Stimulated activated CD4-positive, alpha-beta T cell treated with anti-CD3 and anti-CD28 coated beads, Interleukin-15, amount 100 ng/mL, for 24 hours (primary cell): ENCODE measurements around the gene PALB2.

Experiments
- DNase-seq: peaks from one replicate; pipeline ENCODE4 v3.0.0-alpha.2; 2020

PALB2 gene

DNA sequence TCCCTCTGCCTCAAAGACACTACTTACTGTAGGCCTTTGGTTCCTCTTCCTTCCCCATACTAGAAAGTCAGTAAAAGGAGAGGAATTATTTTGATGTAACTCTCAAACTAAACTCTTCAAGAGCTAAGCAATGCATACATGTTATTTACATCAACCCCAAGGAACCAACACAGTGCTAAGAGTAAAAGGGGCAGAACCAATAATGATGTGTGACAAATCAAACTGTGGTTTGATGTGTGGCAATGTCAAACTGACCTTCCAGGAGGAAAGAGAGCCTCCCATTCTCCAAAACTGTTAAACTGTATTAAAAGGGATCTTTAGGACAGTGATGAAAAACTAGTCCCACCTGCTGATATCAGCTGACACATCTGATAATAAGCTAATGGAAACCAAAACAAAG lies 60.7 kb downstream of the PALB2 start:
- DNase-seq, result no peak

DNA sequence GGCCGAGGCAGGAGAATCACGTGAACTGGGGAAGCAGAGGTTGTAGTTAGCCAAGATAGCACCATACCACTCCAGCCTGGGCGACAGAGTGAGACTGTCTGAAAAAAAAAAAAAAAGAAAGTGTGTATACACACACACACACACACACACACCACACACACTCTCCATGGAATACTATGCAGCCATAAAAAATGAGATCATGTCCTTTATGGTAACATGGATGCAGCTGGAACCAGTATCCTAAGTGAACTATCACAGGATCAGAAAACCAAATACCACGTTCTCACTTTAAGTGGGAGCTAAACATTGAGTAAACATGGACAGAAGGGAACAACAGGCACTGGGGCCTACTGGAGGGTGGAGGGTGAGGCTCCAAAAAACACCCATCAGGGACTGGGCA lies 61.7 kb downstream of the PALB2 start:
- no peak for DNase-seq

DNA sequence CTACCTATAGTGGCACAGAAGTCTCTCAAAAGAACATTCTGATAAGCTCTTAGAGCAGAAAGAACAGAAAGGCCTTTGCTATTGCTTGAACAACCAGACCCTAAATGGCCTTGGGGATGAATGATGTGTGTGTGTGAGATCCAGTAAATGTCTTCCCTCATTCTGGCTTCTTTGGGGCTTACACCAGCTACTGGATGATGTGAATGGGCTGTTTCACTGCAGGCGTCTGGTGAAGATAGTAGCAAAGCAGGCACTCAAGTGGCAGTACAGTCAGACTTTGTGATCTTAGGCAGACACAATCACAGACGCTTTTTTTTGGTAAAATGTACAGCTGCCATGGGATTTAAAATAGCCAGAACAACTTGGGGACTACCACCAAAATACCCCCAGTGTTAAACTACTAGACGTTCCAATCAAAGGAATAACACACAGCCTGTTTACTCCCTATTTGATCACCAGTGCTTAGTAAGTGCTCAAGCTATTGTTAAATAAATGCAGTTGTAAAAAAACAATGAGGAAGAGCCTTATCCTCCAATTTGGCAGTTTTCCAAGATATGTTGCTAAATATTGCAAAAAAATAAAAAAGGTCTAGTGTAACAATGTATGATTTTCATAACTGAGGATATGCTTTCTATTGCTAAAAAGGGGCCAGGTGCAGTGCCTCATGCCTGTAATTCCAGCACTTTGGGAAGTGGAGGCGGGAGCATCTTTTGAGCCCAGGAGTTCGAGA lies 62.8 kb downstream of the PALB2 start:
- no peak for DNase-seq

DNA sequence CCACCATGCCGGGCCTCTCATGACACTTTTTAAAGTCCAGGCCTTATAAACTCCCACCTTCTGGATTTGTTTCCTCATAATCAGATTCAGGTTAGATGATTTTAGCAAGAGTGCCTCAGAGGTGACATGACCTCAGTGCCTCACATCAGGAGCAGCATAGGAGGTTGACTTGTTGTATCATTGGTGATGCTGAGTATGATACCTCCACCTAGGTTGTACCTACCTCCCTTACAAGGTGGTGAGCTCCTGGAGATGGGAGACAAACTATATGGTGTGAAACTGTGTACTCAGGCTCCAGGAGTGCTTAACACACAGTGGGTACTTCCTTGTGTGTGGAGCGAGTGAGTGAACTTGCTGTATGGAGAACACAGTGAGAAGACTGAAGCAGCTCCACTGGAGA lies 63.6 kb downstream of the PALB2 start:
- DNase-seq, result no peak

DNA sequence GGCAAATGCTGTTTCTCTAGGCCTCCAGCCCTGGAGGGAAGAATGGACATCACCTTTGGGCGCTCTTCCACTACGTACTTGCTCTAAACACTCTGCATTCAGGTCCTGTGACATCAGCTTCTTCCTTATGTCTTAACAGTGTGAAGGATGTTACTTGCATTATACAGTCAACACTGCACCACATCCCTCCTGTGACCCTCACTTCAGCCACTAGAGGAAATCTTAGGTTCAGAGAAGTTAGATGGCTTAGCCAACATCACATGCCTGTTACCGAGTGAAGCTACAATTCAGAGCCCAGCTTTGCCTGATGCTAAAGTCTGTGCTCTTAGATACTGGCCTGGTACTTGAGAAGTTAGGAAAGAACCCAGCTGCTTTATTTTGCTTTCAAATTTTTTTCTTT lies 65.3 kb downstream of the PALB2 start:
- no peak for DNase-seq

DNA sequence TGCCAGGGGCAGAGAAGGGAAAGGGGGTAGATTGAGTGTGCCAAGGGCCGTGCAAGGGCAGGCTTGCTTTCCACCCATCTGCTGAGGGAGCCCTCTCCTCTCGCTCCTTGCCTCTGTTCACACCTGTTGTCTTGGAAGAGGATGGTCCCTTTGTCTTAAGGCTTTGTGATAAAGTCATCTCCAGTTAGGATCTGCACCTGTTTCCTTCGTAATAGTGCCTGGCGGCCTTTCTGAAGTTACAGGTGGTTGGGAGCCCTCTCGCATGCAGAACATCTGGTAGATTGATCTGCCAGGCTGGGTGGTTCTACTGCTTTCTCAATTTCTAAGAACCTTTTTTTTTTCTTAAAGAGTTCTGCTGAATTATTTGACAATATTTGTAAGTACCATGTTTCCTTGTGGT lies 67.3 kb downstream of the PALB2 start:
- no peak for DNase-seq

DNA sequence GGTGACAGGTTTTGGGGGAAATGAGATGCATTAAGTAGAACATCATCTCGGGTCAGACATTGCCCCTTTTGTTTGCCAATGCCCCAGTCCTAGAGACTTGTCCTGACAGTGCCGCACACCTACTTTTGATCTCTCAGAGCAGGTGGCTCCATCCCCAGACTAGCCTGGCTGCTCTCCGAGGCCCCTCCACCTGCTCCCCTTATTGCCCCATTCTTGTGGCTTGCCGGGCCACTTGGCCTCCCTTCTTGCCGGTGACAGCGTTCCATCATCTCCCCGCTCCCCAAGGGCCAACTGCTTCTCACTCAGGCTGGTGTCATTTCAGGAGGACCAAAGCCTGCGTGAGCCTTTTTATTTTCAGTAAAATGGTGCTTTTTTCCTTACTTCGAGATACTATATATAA lies 68.7 kb downstream of the PALB2 start:
- DNase-seq, result no peak

DNA sequence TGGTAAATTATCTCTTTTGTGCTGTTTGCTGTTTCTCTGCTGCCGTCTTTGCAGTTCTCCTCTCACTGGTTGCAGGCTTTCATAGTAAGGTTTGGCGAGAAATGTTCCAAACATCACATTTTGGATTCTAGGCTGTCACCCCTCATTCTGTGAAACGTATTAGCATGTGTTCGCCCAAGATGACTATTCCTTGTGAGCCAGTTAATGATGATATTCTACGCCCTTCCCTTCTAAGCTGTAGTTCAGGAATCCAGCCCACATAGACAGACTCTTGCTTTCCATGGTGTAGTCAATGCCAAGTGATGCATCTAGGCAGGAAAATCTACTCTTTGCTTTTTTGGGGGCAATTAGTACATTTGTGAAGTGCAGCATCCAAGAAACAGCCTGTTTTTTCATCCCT lies 69.2 kb downstream of the PALB2 start:
- DNase-seq, result no peak

DNA sequence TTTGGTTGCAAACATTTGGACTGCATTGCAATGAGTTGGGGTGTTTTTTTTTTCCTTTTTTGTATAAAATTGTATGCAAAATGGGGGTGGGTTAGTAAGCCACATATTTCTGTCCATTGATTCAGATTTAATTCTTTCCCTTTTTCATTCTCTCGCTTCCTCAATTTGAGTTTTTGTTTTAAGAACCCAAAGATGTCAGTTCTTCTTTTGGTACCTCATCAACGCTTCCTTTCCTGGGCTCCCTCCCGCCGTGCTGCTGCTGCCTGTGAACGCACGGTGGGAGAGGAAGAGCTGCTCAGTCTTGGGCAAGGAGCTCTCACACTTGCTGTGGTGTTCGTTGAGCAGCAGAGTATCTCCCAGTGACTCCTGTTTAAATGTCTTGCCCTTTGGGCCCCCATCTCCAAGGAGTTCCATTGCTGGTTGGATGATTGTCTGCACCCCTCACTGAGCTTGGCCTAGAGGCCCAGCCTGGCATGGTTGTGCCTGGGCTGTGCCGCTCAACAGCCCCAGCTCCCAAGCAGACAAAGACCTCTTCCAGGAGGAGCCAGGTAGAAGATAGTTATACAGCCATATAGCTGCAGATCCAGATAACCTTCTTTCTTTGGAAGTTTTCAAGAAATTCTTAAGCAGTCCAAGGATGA lies 70.0 kb downstream of the PALB2 start:
- no peak for DNase-seq

DNA sequence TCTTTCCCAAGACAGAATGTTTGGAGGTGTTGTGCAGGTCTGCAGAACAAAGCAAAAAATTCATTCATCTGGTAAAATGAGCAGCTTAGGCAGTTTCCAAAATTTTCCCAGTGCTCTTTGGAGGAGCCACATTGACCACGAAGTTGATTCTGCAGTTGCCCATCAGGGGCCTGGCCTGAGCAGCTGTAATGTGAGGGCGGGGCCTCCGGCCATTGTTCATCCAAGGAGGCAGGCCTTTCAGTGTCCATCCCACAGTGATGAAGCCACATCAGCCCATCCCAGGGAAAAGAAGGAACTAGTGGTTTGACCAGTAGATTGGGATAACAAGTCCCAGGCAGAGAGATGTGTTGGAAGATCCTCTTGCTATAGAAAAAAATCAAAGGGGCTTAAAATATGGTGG lies 73.5 kb downstream of the PALB2 start:
- DNase-seq, result no peak

DNA sequence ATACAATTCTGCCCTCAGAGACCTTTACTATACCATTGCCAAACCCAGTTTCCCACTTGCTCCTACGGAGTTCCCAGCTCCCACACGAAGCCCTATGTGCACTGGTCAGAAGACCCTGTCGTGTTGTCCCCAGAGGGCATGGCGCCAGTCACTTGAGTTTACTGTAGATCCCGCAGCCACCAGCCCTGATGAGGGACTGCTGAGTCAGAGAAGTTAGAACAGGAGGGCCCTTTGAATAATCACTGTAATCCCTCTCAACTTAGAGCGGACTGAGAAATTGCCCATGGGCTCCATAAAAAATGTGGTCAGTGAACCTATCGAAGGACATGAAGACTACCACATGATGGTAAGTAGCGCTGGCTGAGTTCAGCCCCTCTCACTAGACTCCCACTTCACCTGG lies 74.4 kb downstream of the PALB2 start:
- no peak for DNase-seq

DNA sequence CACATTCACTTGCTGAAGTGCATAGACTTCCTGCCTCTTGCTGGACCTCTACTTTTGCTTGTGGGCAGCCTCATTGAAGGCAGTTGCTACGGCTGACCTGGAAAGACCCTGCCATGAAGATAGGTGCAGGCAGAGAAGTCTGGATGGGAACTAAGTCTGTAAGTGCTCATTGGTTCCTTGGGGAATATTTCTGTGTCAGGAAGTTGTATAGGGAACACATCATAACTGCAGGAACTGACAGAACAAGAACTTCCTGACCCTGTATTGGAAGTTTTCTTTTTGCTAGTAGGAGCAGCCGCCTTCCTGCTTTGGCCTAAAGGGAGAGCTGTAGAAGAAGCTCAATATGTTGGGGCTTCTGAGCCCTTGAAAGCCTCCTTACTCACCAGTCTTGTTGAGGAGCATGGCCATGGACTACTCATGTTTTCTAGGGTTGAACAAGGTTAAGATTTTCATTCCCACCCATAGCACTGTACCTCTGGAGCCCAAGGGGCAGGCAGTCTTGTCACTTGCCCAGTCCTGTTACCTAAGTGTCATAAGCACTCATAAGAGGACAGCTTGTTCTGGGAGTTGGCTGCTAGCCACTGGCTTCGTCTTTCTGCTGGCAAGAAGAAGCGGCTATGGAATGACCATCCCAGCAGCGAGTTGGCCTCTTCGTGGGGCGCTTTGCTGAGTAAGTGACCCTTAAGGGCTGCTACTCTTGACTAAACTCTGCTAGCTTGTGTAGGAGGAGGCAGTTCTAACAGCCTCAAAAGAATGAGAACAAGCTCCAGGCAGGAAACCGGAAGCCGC lies 76.3 kb downstream of the PALB2 start:
- DNase-seq, result no peak

DNA sequence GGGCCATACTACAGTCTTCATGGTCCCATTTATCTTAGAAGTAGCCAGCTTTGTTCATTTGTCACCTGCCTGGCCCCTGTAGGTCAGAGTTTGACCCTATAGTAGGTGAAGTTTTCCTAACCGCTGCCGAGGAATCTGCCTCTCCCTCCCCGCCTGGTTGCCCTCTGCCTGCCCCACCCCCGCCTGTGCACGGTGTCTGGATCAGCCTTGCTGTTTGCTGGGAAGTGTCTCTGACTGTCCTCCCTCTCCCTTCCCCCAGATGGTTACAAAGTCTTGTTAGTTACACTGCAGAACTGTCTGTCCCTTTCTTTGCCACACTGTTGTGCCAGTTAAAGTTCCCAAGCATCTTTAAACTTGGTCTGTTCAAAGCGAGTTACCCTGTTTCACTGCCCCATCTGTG lies 77.9 kb downstream of the PALB2 start:
- DNase-seq, result no peak

DNA sequence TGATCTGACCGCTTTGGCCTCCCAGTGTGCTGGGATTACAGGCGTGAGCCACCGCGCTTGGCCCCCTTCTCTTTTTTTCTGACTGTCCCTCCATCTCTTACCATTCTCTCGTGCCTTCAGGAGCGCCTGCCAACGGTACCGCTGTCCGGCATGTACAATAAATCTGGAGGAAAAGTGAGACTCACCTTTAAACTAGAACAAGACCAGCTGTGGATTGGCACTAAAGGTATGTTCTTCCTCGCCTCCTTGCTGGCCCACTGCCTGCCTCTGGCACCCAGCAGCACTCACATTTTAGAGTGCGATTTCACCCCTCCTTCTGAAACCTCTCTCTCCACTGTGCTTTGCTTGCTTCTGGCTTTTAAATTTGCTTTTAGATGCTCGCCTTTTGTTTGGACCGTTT lies 78.6 kb downstream of the PALB2 start:
- DNase-seq, result no peak

DNA sequence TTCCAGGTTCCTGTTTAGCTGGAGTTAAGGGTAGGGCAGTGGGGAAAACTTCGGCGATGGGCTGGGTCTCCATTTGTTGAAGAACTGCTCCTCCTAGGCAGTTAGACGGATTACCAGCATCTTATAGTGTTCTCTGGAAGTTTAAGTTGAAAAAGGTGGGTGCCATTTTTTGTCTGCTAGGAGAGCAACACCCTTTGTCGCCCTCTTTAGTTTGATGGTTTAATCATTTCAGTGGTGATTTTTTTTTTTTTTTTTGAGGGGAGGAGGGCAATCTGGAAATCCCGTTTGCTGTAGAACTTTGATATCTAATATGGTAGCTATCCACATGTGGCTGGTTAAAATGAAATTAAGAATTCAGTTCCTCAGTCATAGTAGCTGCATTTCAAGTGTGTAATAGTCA lies 79.5 kb downstream of the PALB2 start:
- no peak for DNase-seq

DNA sequence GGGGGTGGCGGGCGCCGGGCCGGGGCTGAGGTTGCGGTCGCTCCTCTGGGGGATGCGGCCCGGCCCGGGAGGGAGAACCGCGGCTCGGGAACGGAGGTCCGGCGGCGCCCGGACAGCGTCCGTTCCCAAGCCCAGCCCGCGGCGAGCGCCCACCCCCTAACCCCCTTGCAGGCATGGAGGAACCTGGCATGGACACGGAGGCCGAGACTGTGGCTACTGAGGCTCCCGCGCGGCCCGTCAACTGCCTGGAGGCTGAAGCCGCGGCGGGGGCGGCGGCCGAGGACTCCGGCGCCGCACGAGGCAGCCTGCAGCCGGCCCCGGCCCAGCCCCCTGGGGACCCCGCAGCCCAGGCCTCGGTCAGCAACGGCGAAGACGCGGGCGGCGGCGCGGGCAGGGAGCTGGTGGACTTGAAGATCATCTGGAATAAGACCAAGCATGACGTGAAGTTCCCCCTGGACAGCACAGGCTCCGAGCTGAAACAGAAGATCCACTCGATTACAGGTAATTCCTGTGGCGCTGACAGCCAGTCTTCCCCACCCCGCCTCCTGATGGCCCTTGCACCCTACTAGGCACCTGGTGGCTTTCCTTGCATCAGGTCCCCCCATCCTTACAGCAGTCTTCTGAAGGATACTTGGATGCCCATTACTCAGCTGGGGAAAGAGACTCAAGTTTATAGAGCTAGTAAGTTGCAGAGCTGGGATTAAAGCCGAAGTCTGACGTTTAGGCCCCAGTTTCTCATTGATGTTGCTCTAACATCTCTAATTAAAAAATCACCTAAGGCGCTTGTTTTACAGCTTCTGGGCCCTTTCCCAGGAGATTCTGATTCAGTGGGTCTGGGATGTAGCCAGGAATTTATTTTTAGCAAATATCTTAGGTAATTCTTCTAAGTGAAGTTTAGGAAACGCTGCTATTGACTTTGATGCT lies 83.1 kb downstream of the PALB2 start:
- DNase-seq, result peak; percentile 21

DNA sequence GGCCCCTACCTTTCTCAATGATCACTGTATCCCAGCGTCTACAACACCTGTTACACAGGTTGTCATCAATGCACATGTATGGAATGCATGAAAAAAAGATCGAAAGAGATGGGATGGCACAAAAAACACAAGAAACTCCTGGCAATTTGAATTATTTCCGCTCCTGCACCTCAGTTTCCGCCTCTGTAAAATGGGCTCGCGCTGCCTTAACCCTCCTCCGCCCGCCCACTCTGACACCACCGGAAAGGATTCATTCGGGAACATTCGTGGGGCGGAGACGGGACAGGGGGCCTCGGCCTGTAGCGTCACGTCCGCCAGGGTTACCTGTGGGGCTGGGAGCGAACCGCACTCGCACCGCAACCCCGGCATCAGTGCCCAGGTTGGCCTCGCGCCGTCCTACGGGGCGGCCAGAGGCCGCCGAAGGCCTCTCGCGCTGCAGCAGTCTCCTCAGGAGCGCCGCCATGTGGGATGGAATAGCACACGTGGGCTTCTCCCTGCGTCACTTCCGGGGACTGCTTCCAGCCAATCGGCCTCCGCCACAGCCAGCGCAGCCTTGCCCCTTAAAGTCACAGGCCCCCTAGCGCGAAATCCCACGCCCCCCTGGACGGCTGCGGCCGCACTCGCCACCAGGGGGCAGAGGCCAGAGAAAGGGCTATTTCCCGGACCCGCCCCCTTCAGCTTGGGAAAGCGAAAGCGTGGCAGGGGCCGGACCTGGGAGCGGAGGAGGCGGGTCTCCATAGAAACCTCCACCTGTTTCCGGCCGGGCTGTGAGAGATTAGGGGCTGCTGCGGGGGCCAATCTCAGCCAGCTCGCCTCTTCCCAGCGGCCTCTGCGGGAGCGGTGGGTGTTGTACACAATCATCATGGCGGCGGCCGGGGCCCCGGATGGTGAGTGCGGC lies 84.0 kb downstream of the PALB2 start, which contains the start of the genes EARS2 and UBFD1:
Gene EARS2, minus strand, starts transcription at position 470 of the 898 bp plus-strand sequence. Its CDS starts 7 bp downstream, at position 463.
Gene UBFD1, plus strand, starts transcription at position 847 of the 898 bp plus-strand sequence. Its CDS starts 16 bp downstream, at position 863.
- DNase-seq, result peak; percentile 99

DNA sequence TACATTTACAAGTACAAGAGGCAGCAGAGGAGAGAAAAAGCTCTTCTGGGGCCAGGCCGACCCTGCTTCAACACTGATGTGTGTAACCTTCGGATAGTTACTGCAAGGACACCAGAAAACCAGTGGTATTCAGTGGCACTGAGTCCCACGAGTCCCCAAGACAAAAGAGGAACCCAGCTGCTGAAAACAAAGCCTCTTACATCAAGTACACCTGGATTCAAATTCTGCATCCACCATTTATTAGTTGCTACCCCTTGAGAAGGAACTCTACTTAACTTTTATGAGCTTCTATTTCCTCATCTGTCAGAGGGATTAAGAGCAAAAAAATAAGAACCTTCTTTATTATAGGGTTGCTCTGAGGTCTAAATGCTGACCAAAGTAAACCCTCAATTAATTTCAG lies 86.6 kb downstream of the PALB2 start:
- no peak for DNase-seq
